ENCODE measurements around the gene CIAO2B.

- 0 out of 2 replicates have a peak, but pooled peaks have one; percentile 12 for TF ChIP-seq GATA2 (IDR thresholded peaks at IDR 0.05; ENCODE audit: low read depth, low read length)
- no peak for TF ChIP-seq GATA3 (IDR thresholded peaks at IDR 0.05; ENCODE audit: low read depth, low read length)
These were observed 36.0 kb downstream of the CIAO2B start for GRCh38 chr16:66898207-66898606.
